GM12801 (cell line): ENCODE measurements around the gene PLEKHG4B.

Experiments
- TF ChIP-seq, protein P1 (sequence below): IDR thresholded peaks from one replicate; pipeline ENCODE4 v1.5.1; 2011; ENCODE audit warnings: control low read depth; ENCODE audit not compliant: insufficient read length; ENCODE audit errors: extremely low read depth

Gene PLEKHG4B

DNA sequence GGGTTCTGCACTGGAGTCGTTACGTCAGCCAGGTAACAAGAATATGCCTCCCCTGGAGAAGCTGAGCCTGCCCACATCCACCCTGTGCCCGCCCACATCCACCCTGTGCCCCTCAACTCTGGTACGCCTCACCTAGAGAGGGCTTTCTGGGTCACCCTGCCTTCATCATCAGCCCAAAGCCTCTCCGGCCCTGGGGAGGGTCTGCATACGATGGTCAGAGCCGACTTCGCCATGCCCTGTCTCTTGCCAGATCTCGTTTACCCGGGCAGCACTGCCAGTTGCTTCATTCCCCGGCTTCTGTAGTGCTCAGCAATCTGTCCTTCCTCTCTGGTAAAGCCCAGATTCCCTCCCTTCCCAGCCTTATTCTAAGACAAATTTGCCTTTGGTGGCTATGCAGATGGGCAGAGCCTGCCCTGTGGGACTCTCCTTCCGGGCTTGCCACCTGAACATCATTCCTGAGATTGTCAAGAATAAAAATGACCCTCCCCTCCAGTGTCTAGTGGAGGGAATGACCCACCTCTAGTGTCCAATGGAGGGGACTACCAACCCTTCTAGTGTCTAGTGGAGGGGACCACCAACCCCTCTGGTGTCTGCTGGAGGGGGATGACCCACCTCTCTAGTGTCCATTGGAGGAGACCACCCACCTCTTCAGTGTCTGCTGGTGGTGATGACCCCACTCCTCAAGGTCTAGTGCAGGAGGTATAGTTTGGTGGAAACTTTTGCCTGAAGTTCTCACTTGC is 3.4 kb downstream of the PLEKHG4B start:
- TF ChIP-seq, protein P1, sequence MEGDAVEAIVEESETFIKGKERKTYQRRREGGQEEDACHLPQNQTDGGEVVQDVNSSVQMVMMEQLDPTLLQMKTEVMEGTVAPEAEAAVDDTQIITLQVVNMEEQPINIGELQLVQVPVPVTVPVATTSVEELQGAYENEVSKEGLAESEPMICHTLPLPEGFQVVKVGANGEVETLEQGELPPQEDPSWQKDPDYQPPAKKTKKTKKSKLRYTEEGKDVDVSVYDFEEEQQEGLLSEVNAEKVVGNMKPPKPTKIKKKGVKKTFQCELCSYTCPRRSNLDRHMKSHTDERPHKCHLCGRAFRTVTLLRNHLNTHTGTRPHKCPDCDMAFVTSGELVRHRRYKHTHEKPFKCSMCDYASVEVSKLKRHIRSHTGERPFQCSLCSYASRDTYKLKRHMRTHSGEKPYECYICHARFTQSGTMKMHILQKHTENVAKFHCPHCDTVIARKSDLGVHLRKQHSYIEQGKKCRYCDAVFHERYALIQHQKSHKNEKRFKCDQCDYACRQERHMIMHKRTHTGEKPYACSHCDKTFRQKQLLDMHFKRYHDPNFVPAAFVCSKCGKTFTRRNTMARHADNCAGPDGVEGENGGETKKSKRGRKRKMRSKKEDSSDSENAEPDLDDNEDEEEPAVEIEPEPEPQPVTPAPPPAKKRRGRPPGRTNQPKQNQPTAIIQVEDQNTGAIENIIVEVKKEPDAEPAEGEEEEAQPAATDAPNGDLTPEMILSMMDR, result no peak

GRCh38 chr5:96976-97660 is 5.2 kb downstream of the PLEKHG4B start:
- TF ChIP-seq, protein P1, result no peak

- TF ChIP-seq, protein P1, result no peak
These were observed 7.8 kb downstream of the PLEKHG4B start for GRCh38 chr5:99815-100214.

DNA sequence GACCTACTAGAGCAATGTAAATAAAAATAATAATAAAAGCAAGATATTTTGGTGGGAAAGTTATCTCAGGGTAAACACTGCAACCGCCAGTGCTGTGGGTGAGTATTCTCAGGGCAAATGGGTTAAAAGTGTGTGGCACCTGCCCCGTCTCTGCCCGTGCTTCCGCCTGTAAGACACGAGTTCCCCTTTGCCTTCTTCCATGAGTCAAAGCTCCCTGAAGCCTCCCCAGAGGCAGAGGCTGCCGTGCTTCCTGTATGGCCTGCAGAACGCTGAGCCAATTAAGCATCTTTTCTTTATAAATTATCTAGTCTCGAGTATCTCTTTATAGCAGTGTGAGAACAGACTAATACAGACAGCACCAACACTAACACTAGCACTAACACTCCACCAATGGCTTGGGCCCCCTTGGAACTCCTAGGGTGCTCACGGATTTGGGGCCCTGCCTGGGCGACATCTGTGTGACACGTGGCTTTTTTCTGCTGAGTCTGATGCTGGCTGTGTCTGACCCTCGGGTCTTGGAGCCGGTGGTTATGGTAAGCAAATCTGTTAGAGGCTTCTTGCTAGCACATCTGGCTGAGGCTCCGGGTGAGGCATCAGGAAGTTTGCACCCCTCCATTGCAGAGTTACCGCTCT is 10.6 kb downstream of the PLEKHG4B start:
- TF ChIP-seq, protein P1, result no peak

DNA sequence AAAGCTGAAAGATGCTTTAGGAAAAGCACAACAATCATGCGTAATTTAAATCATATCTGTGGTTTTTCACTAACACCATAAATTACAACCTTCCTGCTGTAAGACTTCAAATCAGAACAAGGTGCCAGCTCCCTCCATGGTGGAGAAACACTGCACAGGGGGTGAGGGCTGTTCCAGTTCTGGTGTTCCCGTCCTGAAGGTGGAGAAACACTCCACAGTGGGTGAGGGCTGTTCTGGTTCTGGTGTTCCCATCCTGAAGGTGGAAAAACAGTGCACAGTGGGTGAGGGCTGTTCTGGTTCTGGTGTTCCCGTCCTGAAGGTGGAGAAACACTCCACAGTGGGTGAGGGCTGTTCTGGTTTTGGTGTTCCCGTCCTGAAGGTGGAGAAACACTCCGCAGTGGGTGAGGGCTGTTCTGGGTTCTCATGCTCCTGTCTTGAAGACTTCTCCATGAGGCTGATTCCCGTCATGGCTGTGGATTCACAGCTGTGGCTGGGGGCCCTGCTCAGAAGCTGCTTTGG is 12.9 kb downstream of the PLEKHG4B start:
- TF ChIP-seq, protein P1, result no peak

GRCh38 chr5:105504-106070 is 13.6 kb downstream of the PLEKHG4B start:
- TF ChIP-seq, protein P1, result no peak

DNA sequence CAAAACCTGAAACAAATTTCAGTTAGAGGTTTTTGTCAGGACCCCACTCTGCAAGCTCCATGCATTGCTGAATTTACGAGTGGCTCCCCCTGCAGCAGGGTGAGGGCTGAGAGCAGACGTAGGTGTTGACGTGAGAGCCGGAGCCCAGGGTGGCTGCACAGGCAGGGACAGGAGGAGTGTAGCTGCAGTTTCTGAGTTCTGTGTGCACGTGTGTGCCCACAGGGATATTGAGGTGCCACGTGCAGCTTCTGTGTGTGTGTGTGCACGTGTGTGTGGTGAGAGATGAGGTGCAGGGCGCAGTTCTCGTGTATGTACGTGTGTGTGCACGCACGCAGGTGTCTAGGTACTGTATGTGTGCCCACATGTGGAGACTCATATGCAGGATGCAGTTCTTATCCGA is 14.6 kb downstream of the PLEKHG4B start:
- TF ChIP-seq, protein P1, result no peak
